Esophagus muscularis mucosa (tissue), 4 donors: ENCODE measurements around the gene BORCS8. TPM values are rescaled to one million over a fixed set of nuclear protein-coding genes. Genes with fewer than 3 reads are reported as not detected.
"Not testable (repeated sequence)": the region's sequence is repeated elsewhere in the genome, so short reads cannot be mapped to it uniquely, and the experiment has no call there.

Experiments used
- DNase-seq: peaks from one replicate; pipeline ENCODE4 v3.0.0-alpha.2; 2017; ENCODE audit errors: extremely low spot score
- H3K27ac ChIP-seq, 4 donors: fragments of 200-600 bp; sonication (generic); replicated peaks in 1 of 4; 1 replicate in 3 of 4; 2 replicates in 1 of 4; pipeline ENCODE4 v1.5.1; 2016 to 2019; ENCODE audit warnings: mild to moderate bottlenecking in 1 of 4
- H3K27me3 ChIP-seq, 4 donors: fragments of 200-600 bp; sonication (generic); one replicate each; pipeline versions ENCODE4 v1.5.1 to v1.6.0; 2016 to 2019
- H3K36me3 ChIP-seq, 4 donors: fragments of 200-600 bp; sonication (generic); one replicate each; pipeline ENCODE4 v1.5.1; 2016 to 2019
- H3K4me1 ChIP-seq, 4 donors: fragments of 200-600 bp; sonication (generic); one replicate each; pipeline ENCODE4 v1.5.1; 2016 to 2019
- H3K4me3 ChIP-seq, 4 donors: fragments of 200-600 bp; sonication (generic); 1 replicate in 2 of 4; 2 replicates in 2 of 4; pipeline ENCODE4 v1.5.1; 2016 to 2019; ENCODE audit warnings: mild to moderate bottlenecking in 4 of 4, moderate library complexity in 1 of 4
- H3K9me3 ChIP-seq, 4 donors: fragments of 200-600 bp; sonication (generic); 1 replicate in 3 of 4; 2 replicates in 1 of 4; pipeline ENCODE4 v1.5.1; 2016 to 2019
- CTCF ChIP-seq, 3 experiments: fragments of 200-600 bp in 2 of 3; fragments of 450-650 bp in 1 of 3; sonication (generic) in 2 of 3; IDR thresholded peaks; one replicate each; pipeline ENCODE4 v1.5.1; 2017 to 2019; ENCODE audit warnings: antibody characterized with exemption in 3 of 3, mild to moderate bottlenecking in 2 of 3, moderate library complexity in 1 of 3
- EP300 ChIP-seq: sonication (generic); formaldehyde crosslinking; IDR thresholded peaks from one replicate; pipeline ENCODE4 v1.6.1; 2017; ENCODE audit warnings: antibody characterized with exemption
- POLR2A ChIP-seq: fragments of 450-650 bp; IDR thresholded peaks from one replicate; pipeline ENCODE4 v1.6.1; 2017; ENCODE audit warnings: antibody characterized with exemption, moderate library complexity, mild to moderate bottlenecking, low read depth
- POLR2AphosphoS5 ChIP-seq, 2 donors: sonication (generic); formaldehyde crosslinking; IDR thresholded peaks; one replicate each; pipeline ENCODE4 v1.6.1; 2017; ENCODE audit warnings: antibody characterized with exemption in 2 of 2
- WGBS: methylation state at CpG from one replicate; pipeline ENCODE4 v1.1.5; 2018; 5-methylcytosine and 5-hydroxymethylcytosine counted together
- intact Hi-C: fragments of 100-400 bp; cut with DNase I; formaldehyde crosslinking; loops from one replicate; pipeline ENCODE4 v1.15.1; 2023
- total RNA-seq, 4 donors: library from RNA; depleted of rRNA; stranded (reverse); fragments of >200 nt; gene quantifications; one replicate each; pipeline versions ENCODE4 v1.1.0 to v1.2.1, GENCODE V29; 2016

Gene BORCS8
- total RNA-seq, 4 donors from 2014 or later: 10.8 to 16.1 (median 12.5) TPM

DNA sequence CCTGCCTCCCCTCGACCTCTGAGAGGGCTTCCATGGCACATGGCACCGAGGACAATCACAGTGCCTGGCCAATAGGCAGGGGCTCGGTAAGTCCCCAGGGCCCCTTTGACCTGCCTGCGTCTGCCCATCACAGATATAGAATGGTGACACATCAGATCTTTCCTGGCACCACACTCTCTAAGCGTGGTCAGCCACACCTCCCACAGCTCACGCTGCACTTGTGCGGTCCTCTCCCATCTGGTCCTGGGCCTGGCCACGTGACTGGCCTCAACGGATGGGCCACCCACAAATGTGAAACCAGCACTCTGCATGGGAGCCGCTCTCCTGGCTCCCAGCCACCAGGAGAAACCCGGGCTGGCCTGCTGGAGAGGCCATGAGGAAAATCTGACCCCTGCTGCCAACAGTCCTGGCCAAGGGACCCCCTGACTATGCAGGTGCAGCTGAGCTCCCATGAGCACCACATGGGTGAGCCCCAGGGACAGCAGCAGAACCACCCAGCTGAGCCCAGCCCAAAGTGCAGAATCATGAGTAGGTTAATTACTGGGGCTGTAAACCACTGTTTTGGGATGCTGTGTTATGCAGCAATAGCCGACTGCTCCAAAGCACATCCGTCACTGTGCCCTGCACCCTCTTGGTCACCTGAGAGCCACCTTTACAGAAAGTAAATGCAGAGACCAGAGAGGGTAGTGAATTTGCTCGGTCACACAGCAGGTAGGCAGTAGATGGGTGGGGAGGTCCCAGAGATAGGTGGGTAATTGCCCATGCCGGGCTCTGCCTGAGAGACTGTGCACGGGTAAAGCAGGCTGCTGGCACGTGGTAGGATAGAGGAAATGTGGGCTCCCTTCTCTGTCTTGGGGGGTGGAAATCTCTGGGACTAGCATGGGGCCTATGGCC is 12.2 kb downstream of the BORCS8 start:
- DNase-seq: no peak
- no peaks in the 10 kb centered on the region for H3K27me3 ChIP-seq
- WGBS: 91% methylated on average over 15 of the region's 17 CpGs
- intact Hi-C loops: no loop called here
- no peak for TF ChIP-seq CTCF (IDR thresholded peaks at IDR 0.05)
- TF ChIP-seq POLR2A: no peak
- no peak for TF ChIP-seq POLR2AphosphoS5 (IDR thresholded peaks at IDR 0.05)
- no peak for TF ChIP-seq EP300
- H3K4me3 ChIP-seq: no peak overlapping the region
- peaks cover 0 to 4% (median 1%) of the 10 kb centered on the region in 4 donors for H3K4me1 ChIP-seq
- no peak overlapping the region for H3K27ac ChIP-seq
- peaks cover 0 to 4% (median 0%) of the 10 kb centered on the region in 4 donors for H3K9me3 ChIP-seq
- peaks cover 5 to 83% (median 59%) of the 10 kb centered on the region in 4 donors for H3K36me3 ChIP-seq

DNA sequence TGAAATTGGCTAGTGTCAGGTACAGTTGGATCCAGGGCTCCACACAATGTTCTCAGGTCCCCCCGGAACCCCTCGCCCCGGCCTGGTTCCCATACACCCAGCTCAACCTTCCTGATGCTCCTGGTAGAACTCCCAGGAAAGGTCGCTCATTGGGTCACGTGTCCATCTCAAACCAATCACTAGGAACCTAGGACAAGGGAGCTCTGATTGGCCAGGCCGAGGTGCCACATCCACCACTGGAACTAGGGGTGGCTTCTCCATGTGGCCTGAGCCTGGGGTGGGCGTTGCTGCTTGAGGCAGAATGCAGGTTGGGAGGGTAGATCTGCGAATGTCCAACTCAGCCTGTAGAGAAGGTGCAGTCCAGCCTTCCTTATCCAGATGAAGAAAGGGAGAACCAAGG is 15.0 kb downstream of the BORCS8 start:
- WGBS: 89% methylated on average over 6 of the region's 8 CpGs
- H3K9me3 ChIP-seq: peaks cover 0 to 4% (median 0%) of the 10 kb centered on the region in 4 donors
- peaks cover 0 to 7% (median 3%) of the 10 kb centered on the region in 4 donors for H3K4me1 ChIP-seq
- no peak for DNase-seq
- TF ChIP-seq CTCF (IDR thresholded peaks at IDR 0.05) (no peak), POLR2AphosphoS5 (IDR thresholded peaks at IDR 0.05) (no peak), EP300 (no peak), POLR2A (no peak)
- intact Hi-C loops: loop anchor here (2.0 kb wide), 1 partner anchor 30 kb away; no protein-coding TSS in a partner anchor
- no peaks in the 10 kb centered on the region for H3K27me3 ChIP-seq
- H3K27ac ChIP-seq: no peak overlapping the region
- peaks cover 5 to 65% (median 45%) of the 10 kb centered on the region in 4 donors for H3K36me3 ChIP-seq
- no peak overlapping the region for H3K4me3 ChIP-seq

DNA sequence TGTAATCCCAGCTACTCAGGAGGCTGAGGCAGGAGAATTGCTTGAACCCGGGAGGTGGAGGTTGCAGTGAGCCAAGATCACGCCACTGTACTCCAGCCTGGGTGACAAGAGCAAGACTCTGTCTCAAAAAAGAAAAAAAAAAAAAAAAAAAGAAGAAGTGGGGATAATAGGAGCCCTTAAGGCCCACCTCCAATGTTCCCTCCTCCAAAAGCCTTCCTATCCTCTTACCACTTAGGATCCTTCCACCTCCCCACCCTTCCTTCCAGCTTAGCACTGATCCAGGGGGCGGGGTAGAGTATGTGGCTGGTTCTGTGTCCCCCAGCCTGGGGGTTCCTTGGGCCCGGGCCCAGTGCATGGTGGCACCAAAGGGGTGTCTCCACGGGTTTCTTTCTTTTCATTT is 18.7 kb downstream of the BORCS8 start:
- DNase-seq, H3K27ac ChIP-seq, intact Hi-C loops, H3K4me3 ChIP-seq, H3K9me3 ChIP-seq: not testable (repeated sequence)
- Histone ChIP-seq H3K4me1 (peaks cover 9 to 21% (median 15%) of the 10 kb centered on the region in 4 donors), H3K27me3 (peaks cover 0 to 15% (median 5%) of the 10 kb centered on the region in 4 donors), H3K36me3 (peaks cover 0 to 28% (median 14%) of the 10 kb centered on the region in 4 donors)
- 87% methylated on average over 5 of the region's 5 CpGs for WGBS

DNA sequence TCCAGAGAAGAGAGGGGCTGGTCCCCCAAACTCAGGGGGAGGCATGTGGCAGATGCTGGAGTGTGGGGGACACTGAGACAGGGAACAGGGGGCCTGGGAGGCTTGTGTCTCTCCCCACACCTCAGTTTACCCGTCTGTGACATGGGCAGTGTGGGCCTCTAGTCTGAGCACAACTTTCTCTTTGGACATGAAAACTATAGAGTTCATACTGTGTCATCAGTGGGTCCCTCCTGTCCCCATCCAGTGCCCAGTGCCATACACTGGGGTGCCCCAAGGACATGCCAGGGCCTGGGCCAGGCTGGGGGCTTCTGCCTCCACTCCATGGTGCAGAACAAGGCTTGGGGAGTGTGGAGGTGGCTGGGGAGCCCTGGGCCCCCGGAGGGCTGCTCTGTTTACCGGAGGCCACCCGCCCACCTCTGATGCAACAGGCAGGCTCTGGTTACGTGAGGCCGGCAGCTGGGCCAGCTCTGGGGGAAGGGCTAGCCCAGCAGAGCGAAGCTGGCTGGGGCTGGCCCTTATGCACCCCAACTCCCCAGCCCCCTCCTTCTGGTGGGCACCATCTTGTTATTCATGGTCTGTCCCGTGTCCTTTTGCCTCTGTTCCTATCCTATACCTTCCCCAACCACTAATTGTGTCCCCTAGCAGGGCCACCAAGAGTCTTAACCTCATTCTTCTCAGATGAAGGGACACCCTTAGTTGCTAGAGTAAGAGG is 20.0 kb downstream of the BORCS8 start:
- no peak for DNase-seq
- H3K27ac ChIP-seq: no peak overlapping the region
- no peak for TF ChIP-seq POLR2AphosphoS5 (IDR thresholded peaks at IDR 0.05)
- no peak for TF ChIP-seq EP300
- no peak for TF ChIP-seq POLR2A
- TF ChIP-seq CTCF (IDR thresholded peaks at IDR 0.05): no peak
- H3K4me3 ChIP-seq: no peak overlapping the region
- H3K27me3 ChIP-seq: peaks cover 0 to 15% (median 5%) of the 10 kb centered on the region in 4 donors
- H3K9me3 ChIP-seq: no peaks in the 10 kb centered on the region
- intact Hi-C loops: no loop called here
- WGBS: 71% methylated on average over 8 of the region's 8 CpGs
- H3K4me1 ChIP-seq: peaks cover 9 to 21% (median 15%) of the 10 kb centered on the region in 4 donors
- peaks cover 0 to 17% (median 7%) of the 10 kb centered on the region in 4 donors for H3K36me3 ChIP-seq
